ENCODE measurements around the gene TPI1.
A peak's percentile ranks its signal among the peaks of the same experiment; 100 is the strongest.
"Not testable (repeated sequence)": the region's sequence is repeated elsewhere in the genome, so short reads cannot be mapped to it uniquely, and the experiment has no call there.

TPI1 gene

GRCh38 chr12:6894321-6894720 lies 27.0 kb downstream of the TPI1 start:
- DNase-seq = no peak

GRCh38 chr12:6896846-6897435 lies 29.6 kb downstream of the TPI1 start:
- DNase-seq = no peak

GRCh38 chr12:6899427-6899826 lies 32.1 kb downstream of the TPI1 start:
- DNase-seq = no peak

- DNase-seq = no peak
These were observed 32.6 kb downstream of the TPI1 start for GRCh38 chr12:6899837-6900519.

GRCh38 chr12:6902448-6902847 lies 35.1 kb downstream of the TPI1 start:
- DNase-seq = no peak

DNA sequence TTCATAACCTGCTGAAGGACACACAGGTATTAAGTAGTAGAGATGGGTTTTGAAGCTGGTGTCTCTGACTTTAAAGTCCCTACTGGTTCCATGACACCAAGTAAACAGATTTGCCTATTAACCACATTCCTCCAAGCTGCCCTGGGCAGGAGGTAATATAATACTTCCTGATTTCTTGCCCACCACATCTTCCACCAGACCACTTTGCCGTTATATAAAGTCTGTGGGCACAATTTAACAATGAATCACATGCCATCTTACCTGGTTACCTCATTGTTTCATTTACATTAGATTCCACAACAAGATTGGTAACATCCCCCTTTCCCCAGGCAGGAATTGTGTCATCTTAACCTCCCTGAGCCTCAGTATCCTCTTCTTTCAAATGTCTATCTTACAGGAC lies 36.4 kb downstream of the TPI1 start:
- no peak for DNase-seq

DNA sequence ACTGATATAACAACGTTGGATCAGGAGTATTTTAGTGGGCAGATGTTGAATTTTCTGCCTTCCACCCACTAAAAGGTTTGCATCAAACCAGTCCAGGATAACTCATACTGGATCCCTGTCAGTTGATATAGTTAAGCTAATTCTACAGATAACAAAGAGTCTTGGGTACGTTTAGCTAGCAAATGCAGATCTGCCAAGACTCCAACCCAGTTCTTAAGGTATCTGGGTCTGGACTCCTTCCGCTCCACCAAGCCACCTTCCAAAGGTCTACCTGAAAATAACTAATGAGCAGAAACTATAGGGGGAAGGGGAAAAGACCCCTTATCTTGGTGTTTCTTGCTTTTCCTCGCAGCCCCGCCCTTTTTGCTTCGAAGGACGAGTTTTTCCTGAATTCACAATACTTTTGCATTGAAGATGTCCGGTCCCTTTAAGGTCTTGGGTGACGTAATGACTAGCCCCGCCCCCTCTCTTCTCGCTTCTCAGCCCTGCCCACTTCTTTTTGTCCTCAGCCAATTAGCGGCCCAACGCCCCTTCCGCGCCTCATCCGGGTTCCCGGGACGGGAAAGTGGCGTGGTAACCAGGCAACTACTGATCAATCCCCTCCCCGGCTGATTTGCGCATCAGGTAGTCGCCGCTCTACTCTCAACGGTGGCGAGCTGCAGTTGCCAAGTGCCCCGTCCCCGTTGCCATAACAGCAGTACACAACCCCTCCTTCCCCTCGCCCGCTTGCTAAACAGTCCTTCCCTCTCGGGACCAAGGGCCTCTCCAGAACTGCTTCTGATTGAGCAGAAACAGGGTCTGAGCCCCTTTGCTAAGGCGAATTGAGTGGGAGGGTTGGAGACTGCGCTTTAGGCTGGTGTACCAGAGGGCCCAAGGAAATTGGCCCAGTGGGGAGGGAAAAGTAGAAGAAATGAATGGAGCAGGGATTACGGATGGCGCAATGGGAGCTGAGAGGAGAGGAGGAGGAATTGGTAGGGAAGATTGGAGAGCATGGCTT lies 37.2 kb downstream of the TPI1 start, which contains the start of gene LRRC23:
Gene LRRC23 (plus strand): TSS at position 543 of the 997 bp plus-strand sequence. CDS start 812 bp downstream, outside the sequence.
- DNase-seq = peak; percentile 97

DNA sequence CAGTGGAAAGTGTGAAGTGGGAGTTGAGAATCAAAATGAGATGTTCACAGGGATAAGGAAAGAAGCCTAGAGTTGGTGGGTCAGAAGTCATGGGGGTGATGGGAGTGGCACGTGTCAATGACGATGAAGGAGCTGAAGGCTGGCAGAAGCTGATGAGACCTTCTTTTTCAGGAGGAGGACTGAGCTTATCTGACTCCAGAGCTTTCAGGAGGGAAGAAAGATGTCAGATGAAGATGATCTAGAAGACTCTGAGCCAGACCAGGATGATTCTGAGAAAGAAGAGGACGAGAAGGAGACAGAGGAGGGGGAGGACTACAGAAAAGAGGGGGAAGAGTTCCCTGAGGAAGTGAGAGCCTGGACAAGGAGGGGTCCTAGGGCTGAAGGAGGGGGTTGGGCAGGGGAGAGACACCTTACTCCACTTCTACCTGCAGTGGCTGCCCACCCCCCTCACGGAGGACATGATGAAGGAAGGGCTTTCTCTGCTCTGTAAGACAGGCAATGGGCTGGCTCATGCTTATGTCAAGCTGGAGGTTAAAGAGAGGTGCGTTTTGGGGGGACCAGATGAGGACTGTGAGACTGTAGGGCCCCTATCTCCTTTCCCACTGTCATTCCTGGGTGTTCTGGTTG lies 38.2 kb downstream of the TPI1 start:
- no peak for DNase-seq

GRCh38 chr12:6908141-6908540 lies 40.8 kb downstream of the TPI1 start:
- DNase-seq = not testable (repeated sequence)

DNA sequence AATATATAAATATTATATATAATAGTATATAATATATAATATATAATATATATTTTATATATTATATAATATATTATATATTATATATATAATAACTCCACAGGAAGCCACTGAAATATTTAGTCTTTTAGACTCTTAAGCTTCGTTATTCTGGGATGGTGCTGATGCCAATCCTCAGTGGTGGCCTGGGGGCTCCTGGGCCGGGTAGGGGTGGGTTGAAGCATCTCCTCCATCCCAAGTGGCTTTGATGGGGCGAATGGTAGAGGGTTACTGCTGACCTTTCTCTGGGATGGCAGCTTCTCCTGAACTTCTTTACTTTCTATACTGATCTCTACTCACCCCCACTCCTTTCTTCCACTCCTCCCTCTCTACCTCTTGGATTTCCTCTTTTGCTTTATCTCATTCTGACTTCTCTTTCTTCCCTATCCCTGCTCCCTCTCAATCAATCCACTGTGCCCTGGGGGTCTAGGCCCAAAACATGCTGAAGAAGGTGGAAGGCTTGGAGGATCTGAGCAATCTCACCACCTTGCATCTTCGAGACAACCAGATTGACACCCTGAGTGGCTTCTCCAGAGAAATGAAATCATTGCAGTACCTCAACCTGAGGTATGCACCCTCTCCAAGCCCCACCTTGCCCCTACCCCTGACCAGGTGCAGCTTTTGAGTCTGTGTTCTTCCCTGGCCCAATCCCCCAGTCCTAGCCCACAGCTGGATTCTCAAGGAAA lies 42.3 kb downstream of the TPI1 start:
- DNase-seq = no peak

- no peak for DNase-seq
These were observed 45.0 kb downstream of the TPI1 start for GRCh38 chr12:6912164-6912935.

DNA sequence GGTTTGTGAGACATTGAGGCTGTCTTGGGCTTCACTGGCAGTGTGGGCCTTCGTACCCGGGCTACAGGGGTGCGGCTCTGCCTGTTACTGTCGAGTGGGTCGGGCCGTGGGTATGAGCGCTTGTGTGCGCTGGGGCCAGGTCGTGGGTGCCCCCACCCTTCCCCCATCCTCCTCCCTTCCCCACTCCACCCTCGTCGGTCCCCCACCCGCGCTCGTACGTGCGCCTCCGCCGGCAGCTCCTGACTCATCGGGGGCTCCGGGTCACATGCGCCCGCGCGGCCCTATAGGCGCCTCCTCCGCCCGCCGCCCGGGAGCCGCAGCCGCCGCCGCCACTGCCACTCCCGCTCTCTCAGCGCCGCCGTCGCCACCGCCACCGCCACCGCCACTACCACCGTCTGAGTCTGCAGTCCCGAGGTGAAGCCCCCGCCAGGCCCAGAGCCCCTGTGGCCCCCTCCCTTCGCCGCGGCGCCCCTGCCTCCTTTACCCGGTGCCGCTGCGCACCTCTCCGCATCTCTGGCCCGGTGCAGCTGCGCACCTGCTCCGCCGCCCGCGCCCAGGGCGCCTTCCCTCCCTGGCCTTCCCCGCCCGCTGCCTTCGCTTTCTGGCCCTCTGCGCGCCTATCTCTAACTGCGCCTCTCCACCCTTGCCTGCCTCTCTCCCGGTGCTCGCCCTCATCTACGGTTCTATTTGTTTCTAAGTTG lies 47.1 kb downstream of the TPI1 start, which contains the start of gene ENO2:
Gene ENO2 (plus strand): TSS at position 335 of the 701 bp plus-strand sequence. CDS start 1,253 bp downstream, outside the sequence.
- peak; percentile 68 for DNase-seq

GRCh38 chr12:6914947-6915788 lies 47.8 kb downstream of the TPI1 start:
- no peak for DNase-seq

- no peak for DNase-seq
These were observed 48.5 kb downstream of the TPI1 start for GRCh38 chr12:6915789-6916285.

GRCh38 chr12:6916426-6917200 lies 49.3 kb downstream of the TPI1 start:
- no peak for DNase-seq

DNA sequence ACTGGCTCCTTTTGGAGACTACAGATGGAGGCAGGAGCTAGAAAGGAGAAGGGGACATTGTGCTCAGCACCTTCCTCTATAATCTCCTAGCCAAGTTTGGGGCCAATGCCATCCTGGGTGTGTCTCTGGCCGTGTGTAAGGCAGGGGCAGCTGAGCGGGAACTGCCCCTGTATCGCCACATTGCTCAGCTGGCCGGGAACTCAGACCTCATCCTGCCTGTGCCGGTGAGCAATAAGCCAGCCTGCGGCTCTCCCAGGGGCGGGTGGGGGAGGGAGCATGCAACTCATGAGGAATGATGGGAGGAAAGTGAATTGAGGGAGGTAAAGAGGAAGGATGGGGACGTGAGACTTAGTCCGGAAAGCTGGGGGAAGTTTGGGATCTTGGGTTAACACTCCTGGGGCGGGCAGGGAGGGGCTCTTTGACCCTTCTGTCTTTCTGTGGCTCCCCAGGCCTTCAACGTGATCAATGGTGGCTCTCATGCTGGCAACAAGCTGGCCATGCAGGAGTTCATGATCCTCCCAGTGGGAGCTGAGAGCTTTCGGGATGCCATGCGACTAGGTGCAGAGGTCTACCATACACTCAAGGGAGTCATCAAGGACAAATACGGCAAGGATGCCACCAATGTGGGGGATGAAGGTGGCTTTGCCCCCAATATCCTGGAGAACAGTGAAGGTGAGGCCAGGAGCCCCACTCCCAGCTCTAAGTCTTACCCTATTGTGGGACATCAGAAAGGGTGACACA lies 50.3 kb downstream of the TPI1 start:
- DNase-seq = no peak

GRCh38 chr12:6919588-6919987 lies 52.3 kb downstream of the TPI1 start:
- DNase-seq = no peak
